Left hindlimb (tissue), 1 donor: Measurements from ENCODE around the gene RAPSN.
A peak's percentile ranks its signal among the peaks of the same experiment; 100 is the strongest.

Source experiments
- DNase-seq: peaks from one replicate; pipeline ENCODE4 v3.0.0-alpha.2; 2018

The RAPSN gene

GRCh38 chr11:47406896-47407745 lies 41.8 kb downstream of the RAPSN start:
- no peak for DNase-seq

GRCh38 chr11:47403571-47403970 lies 45.4 kb downstream of the RAPSN start:
- DNase-seq: no peak

- DNase-seq: no peak
Observed at GRCh38 chr11:47403135-47403534, 45.8 kb downstream of the RAPSN start.

- no peak for DNase-seq
Observed at GRCh38 chr11:47400768-47401279, 48.1 kb downstream of the RAPSN start.

GRCh38 chr11:47399860-47400767 lies 48.8 kb downstream of the RAPSN start:
- DNase-seq: no peak

GRCh38 chr11:47398551-47398950 lies 50.4 kb downstream of the RAPSN start:
- DNase-seq: no peak

GRCh38 chr11:47398011-47398410 lies 50.9 kb downstream of the RAPSN start:
- no peak for DNase-seq

- DNase-seq: peak; percentile 8
Observed at GRCh38 chr11:47396049-47396320, 53.0 kb downstream of the RAPSN start.

- peak; percentile 32 for DNase-seq
Observed at GRCh38 chr11:47395223-47396048, 53.5 kb downstream of the RAPSN start.

GRCh38 chr11:47394322-47395222 lies 54.4 kb downstream of the RAPSN start:
- DNase-seq: peak; percentile 58

- peak; percentile 36 for DNase-seq
Observed at GRCh38 chr11:47394050-47394321, 55.0 kb downstream of the RAPSN start.

- DNase-seq: peak; percentile 50
Observed at GRCh38 chr11:47393163-47394049, 55.5 kb downstream of the RAPSN start.

GRCh38 chr11:47392546-47393162 lies 56.3 kb downstream of the RAPSN start:
- peak; percentile 18 for DNase-seq

GRCh38 chr11:47391711-47392432 lies 57.1 kb downstream of the RAPSN start:
- peak; percentile 17 for DNase-seq

GRCh38 chr11:47391077-47391583 lies 57.8 kb downstream of the RAPSN start:
- no peak for DNase-seq

- DNase-seq: no peak
Observed at GRCh38 chr11:47390422-47390760, 58.5 kb downstream of the RAPSN start.

GRCh38 chr11:47389577-47390421 lies 59.1 kb downstream of the RAPSN start:
- DNase-seq: peak; percentile 15

- DNase-seq: no peak
Observed at GRCh38 chr11:47388697-47389576, 60.0 kb downstream of the RAPSN start.
